K562 (cell line): ENCODE measurements around the gene MAPKAPK2. TPM values are rescaled to one million over a fixed set of nuclear protein-coding genes. Genes with fewer than 3 reads are reported as not detected.
A peak's percentile ranks its signal among the peaks of the same experiment; 100 is the strongest.

Source experiments
- BRCA1 ChIP-seq, 2 experiments: fragments of 450-650 bp in 1 of 2; sonication (generic) in 1 of 2; formaldehyde crosslinking in 1 of 2; IDR thresholded peaks; 2 replicates each; pipeline versions ENCODE4 v1.5.0 to v1.6.1; 2017 to 2020; ENCODE audit warnings: mild to moderate bottlenecking in 1 of 2, missing genetic modification reagents in 1 of 2
- BRD9 ChIP-seq: fragments of 450-650 bp; IDR thresholded peaks from 2 replicates; pipeline ENCODE4 v1.6.1; 2018; ENCODE audit warnings: low read depth; ENCODE audit not compliant: partially characterized antibody
- FOXK2 ChIP-seq, 2 experiments: fragments of 450-650 bp; IDR thresholded peaks in 1 of 2; conservative IDR thresholded peaks in 1 of 2; 2 replicates each; pipeline ENCODE4 v1.6.1; 2016; ENCODE audit warnings: low read depth in 2 of 2, mild to moderate bottlenecking in 1 of 2
- JUN ChIP-seq, 2 experiments: sonication (generic) in 1 of 2; formaldehyde crosslinking in 1 of 2; IDR thresholded peaks; 2 replicates each; pipeline versions ENCODE4 v1.6.1 to v1.8.0; 2012 to 2022; ENCODE audit warnings: borderline replicate concordance in 2 of 2, mild to moderate bottlenecking in 2 of 2, improper control_type of control experiment in 1 of 2, low read depth in 1 of 2, low read length in 1 of 2, missing genetic modification reagents in 1 of 2
- MEF2D ChIP-seq: conservative IDR thresholded peaks from 2 replicates; pipeline ENCODE4 v1.6.1; 2016; ENCODE audit warnings: low read depth, missing genetic modification characterization, missing compliant biosample characterization
- PHTF2 ChIP-seq: fragments of 250-450 bp; sonication (Bioruptor Pico); IDR thresholded peaks from 2 replicates; pipeline ENCODE4 v1.5.0; 2021; ENCODE audit warnings: mild to moderate bottlenecking
- POLR3A ChIP-seq: IDR thresholded peaks from 2 replicates; pipeline ENCODE4 v1.6.1; 2011; ENCODE audit warnings: borderline replicate concordance, mild to moderate bottlenecking, moderate library complexity; ENCODE audit not compliant: insufficient read length, insufficient read depth; ENCODE audit errors: extremely low read depth
- SPI1 ChIP-seq: IDR thresholded peaks from 2 replicates; pipeline ENCODE4 v1.6.1; 2011; ENCODE audit warnings: low read depth, low read length, control low read depth, borderline replicate concordance
- SREBF1 ChIP-seq: fragments of 150-350 bp; IDR thresholded peaks from 2 replicates; pipeline ENCODE4 v1.6.1; 2014; ENCODE audit warnings: antibody characterized with exemption, low read depth, low read length, borderline replicate concordance
- TBP ChIP-seq: optimal IDR thresholded peaks from 2 replicates; pipeline ENCODE3; 2011; ENCODE audit warnings: low read depth, low read length, improper control_type of control experiment
- TCF7 ChIP-seq: sonication (generic); IDR thresholded peaks from 2 replicates; pipeline ENCODE4 v1.6.1; 2016; ENCODE audit warnings: antibody characterized with exemption, borderline replicate concordance
- YY1 ChIP-seq, 3 experiments: IDR thresholded peaks; 2 replicates each; pipeline ENCODE4 v1.6.1; 2011; ENCODE audit warnings: low read length in 2 of 3, mild to moderate bottlenecking in 2 of 3, moderate library complexity in 2 of 3, borderline replicate concordance in 1 of 3, control low read depth in 1 of 3, low read depth in 1 of 3; ENCODE audit not compliant: insufficient read depth in 3 of 3, insufficient replicate concordance in 2 of 3, control insufficient read depth in 1 of 3, insufficient read length in 1 of 3; ENCODE audit errors: extremely low read depth in 1 of 3
- ZBTB17 ChIP-seq: fragments of 450-650 bp; formaldehyde crosslinking; IDR thresholded peaks from 2 replicates; pipeline ENCODE4 v1.4.0; 2020; ENCODE audit warnings: mild to moderate bottlenecking
- polyA plus RNA-seq, 8 experiments: library from polyadenylated mRNA; depleted of rRNA in 4 of 8; stranded (reverse) in 5 of 8; unstranded in 3 of 8; fragments of >200 nt; fragmentation: Nextera tagmentation in 2 of 8; fragmentation: Illumina TruSeq in 1 of 8; extraction: Ambion mirVana in 2 of 8; extraction: Trizol in 1 of 8; gene quantifications; 2 replicates each; pipeline versions ENCODE4 v1.2.1 to v1.2.3, GENCODE V29; 2011 to 2014; ENCODE audit warnings: inconsistent platforms in 1 of 8, missing spikeins in 1 of 8
- total RNA-seq, 7 experiments: library from RNA; depleted of rRNA in 6 of 7; stranded (reverse); fragments of >200 nt in 6 of 7; fragmentation: Illumina TruSeq in 2 of 7; extraction: Trizol in 2 of 7; gene quantifications; 2 replicates each; pipeline versions ENCODE4 v1.2.1 to v1.2.3, GENCODE V29; 2011 to 2021; ENCODE audit warnings: low replicate concordance in 1 of 7
- TF ChIP-seq, protein P1 (sequence below), 2 experiments: fragments of 200-800 bp in 1 of 2; sonication (Bioruptor generic) in 1 of 2; sonication (generic) in 1 of 2; formaldehyde crosslinking in 1 of 2; IDR thresholded peaks in 1 of 2; conservative IDR thresholded peaks in 1 of 2; 2 replicates each; pipeline versions ENCODE4 v1.5.0 to v1.6.1; 2016 to 2020; ENCODE audit warnings: missing compliant biosample characterization in 1 of 2, missing genetic modification characterization in 1 of 2, missing genetic modification reagents in 1 of 2
- TF ChIP-seq, protein P2 (sequence below): fragments of 450-650 bp; IDR thresholded peaks from 2 replicates; pipeline ENCODE4 v1.6.1; 2018; ENCODE audit not compliant: partially characterized antibody
- TF ChIP-seq, protein P3 (sequence below): fragments of 250-450 bp; sonication (Bioruptor Pico); IDR thresholded peaks from 2 replicates; pipeline ENCODE4 v1.5.0; 2021
- TF ChIP-seq, protein P4 (sequence below): sonication (generic); IDR thresholded peaks from 2 replicates; pipeline ENCODE4 v1.6.1; 2016

The MAPKAPK2 gene
- total and polyA plus RNA-seq, 9 of the 15 experiments (the other 6 are each of a cell fraction or from before 2014, with no cell fraction given) = 0.63 to 94.2 (median 52.1) TPM

- TF ChIP-seq, protein P1, sequence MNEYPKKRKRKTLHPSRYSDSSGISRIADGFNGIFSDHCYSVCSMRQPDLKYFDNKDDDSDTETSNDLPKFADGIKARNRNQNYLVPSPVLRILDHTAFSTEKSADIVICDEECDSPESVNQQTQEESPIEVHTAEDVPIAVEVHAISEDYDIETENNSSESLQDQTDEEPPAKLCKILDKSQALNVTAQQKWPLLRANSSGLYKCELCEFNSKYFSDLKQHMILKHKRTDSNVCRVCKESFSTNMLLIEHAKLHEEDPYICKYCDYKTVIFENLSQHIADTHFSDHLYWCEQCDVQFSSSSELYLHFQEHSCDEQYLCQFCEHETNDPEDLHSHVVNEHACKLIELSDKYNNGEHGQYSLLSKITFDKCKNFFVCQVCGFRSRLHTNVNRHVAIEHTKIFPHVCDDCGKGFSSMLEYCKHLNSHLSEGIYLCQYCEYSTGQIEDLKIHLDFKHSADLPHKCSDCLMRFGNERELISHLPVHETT (CRISPR knock-in tag; conservative IDR thresholded peaks at IDR 0.05 in 1 of 2, IDR thresholded peaks at IDR 0.05 in 1 of 2) = 0 out of 4 replicates have a peak, but pooled peaks of 1 of the 2 experiments have one; percentile 50
- TF ChIP-seq TCF7 (no peak), TBP (peak; percentile 14), YY1 (IDR thresholded peaks at IDR 0.05; ENCODE audit: borderline replicate concordance in 1 of 3, control insufficient read depth in 1 of 3, extremely low read depth in 1 of 3, insufficient read depth in 3 of 3, insufficient read length in 1 of 3, insufficient replicate concordance in 2 of 3, low read depth in 1 of 3, low read length in 2 of 3) (peak in 1 of 3 experiments; percentile 17), SREBF1 (no peak), ZBTB17 (CRISPR knock-in tag) (0 out of 2 replicates have a peak, but pooled peaks have one; percentile 32), POLR3A (no peak), SPI1 (peak; percentile 84), MEF2D (no peak), JUN (IDR thresholded peaks at IDR 0.05; ENCODE audit: borderline replicate concordance, low read depth, low read length) (no peak), JUN (CRISPR knock-in tag; IDR thresholded peaks at IDR 0.05; ENCODE audit: borderline replicate concordance) (no peak), BRD9 (no peak), PHTF2 (CRISPR knock-in tag) (no peak), BRCA1 (IDR thresholded peaks at IDR 0.05) (no peak), BRCA1 (CRISPR knock-in tag; IDR thresholded peaks at IDR 0.05) (no peak), FOXK2 (conservative IDR thresholded peaks at IDR 0.05 in 1 of 2, IDR thresholded peaks at IDR 0.05 in 1 of 2; ENCODE audit: low read depth in 2 of 2) (0 out of 4 replicates have a peak, but pooled peaks of 1 of the 2 experiments have one; percentile 42)
- TF ChIP-seq, protein P2, sequence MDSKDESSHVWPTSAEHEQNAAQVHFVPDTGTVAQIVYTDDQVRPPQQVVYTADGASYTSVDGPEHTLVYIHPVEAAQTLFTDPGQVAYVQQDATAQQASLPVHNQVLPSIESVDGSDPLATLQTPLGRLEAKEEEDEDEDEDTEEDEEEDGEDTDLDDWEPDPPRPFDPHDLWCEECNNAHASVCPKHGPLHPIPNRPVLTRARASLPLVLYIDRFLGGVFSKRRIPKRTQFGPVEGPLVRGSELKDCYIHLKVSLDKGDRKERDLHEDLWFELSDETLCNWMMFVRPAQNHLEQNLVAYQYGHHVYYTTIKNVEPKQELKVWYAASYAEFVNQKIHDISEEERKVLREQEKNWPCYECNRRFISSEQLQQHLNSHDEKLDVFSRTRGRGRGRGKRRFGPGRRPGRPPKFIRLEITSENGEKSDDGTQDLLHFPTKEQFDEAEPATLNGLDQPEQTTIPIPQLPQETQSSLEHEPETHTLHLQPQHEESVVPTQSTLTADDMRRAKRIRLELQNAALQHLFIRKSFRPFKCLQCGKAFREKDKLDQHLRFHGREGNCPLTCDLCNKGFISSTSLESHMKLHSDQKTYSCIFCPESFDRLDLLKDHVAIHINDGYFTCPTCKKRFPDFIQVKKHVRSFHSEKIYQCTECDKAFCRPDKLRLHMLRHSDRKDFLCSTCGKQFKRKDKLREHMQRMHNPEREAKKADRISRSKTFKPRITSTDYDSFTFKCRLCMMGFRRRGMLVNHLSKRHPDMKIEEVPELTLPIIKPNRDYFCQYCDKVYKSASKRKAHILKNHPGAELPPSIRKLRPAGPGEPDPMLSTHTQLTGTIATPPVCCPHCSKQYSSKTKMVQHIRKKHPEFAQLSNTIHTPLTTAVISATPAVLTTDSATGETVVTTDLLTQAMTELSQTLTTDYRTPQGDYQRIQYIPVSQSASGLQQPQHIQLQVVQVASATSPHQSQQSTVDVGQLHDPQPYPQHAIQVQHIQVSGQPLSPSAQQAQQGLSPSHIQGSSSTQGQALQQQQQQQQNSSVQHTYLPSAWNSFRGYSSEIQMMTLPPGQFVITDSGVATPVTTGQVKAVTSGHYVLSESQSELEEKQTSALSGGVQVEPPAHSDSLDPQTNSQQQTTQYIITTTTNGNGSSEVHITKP = peak; percentile 79
- TF ChIP-seq, protein P3, sequence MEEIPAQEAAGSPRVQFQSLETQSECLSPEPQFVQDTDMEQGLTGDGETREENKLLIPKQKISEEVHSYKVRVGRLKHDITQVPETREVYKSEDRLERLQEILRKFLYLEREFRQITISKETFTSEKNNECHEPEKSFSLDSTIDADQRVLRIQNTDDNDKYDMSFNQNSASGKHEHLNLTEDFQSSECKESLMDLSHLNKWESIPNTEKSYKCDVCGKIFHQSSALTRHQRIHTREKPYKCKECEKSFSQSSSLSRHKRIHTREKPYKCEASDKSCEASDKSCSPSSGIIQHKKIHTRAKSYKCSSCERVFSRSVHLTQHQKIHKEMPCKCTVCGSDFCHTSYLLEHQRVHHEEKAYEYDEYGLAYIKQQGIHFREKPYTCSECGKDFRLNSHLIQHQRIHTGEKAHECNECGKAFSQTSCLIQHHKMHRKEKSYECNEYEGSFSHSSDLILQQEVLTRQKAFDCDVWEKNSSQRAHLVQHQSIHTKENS (CRISPR knock-in tag) = no peak
- TF ChIP-seq, protein P4, sequence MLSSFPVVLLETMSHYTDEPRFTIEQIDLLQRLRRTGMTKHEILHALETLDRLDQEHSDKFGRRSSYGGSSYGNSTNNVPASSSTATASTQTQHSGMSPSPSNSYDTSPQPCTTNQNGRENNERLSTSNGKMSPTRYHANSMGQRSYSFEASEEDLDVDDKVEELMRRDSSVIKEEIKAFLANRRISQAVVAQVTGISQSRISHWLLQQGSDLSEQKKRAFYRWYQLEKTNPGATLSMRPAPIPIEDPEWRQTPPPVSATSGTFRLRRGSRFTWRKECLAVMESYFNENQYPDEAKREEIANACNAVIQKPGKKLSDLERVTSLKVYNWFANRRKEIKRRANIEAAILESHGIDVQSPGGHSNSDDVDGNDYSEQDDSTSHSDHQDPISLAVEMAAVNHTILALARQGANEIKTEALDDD = 0 out of 2 replicates have a peak, but pooled peaks have one; percentile 21
Observed at GRCh38 chr1:206686478-206687249, 2.0 kb downstream of the MAPKAPK2 start (continued).
